Gastrocnemius medialis (tissue), 4 donors: ENCODE data around the gene SMOC1. TPM values are rescaled to one million over a fixed set of nuclear protein-coding genes. Genes with fewer than 3 reads are reported as not detected.

Source experiments
- ATAC-seq, 2 donors: fragments of 150-250 bp; one replicate each; pipeline ENCODE4 v1.9.1; 2016
- DNase-seq, 2 donors: peaks; one replicate each; pipeline ENCODE4 v3.0.0-alpha.2; 2019
- H3K27ac ChIP-seq, 4 donors: fragments of 200-600 bp; sonication (generic); 1 replicate in 1 of 4; 2 replicates in 3 of 4; pipeline ENCODE4 v1.5.1; 2016 to 2018; ENCODE audit warnings: mild to moderate bottlenecking in 2 of 4, moderate library complexity in 1 of 4
- H3K27me3 ChIP-seq, 3 donors: fragments of 200-600 bp; sonication (generic) in 2 of 3; 1 replicate in 1 of 3; 2 replicates in 2 of 3; pipeline versions ENCODE4 v1.5.1 to v1.6.0; 2016 to 2019; ENCODE audit warnings: mild to moderate bottlenecking in 1 of 3, moderate library complexity in 1 of 3
- H3K36me3 ChIP-seq, 2 donors: fragments of 200-600 bp; sonication (generic) in 1 of 2; one replicate each; pipeline ENCODE4 v1.5.1; 2017 to 2018
- H3K4me1 ChIP-seq, 2 donors: fragments of 200-600 bp; sonication (generic) in 1 of 2; one replicate each; pipeline ENCODE4 v1.5.1; 2016 to 2017; ENCODE audit warnings: mild to moderate bottlenecking in 2 of 2
- H3K4me3 ChIP-seq, 4 donors: fragments of 200-600 bp; sonication (generic) in 3 of 4; 1 replicate in 1 of 4; 2 replicates in 3 of 4; pipeline ENCODE4 v1.5.1; 2016 to 2019; ENCODE audit warnings: mild to moderate bottlenecking in 2 of 4
- H3K9me3 ChIP-seq, 3 donors: fragments of 200-600 bp; sonication (generic) in 2 of 3; 1 replicate in 1 of 3; 2 replicates in 2 of 3; pipeline ENCODE4 v1.5.1; 2016 to 2019
- CTCF ChIP-seq, 5 experiments: fragments of 450-650 bp in 3 of 5; fragments of 200-600 bp in 2 of 5; sonication (generic) in 2 of 5; IDR thresholded peaks in 4 of 5; conservative IDR thresholded peaks in 1 of 5; 1 replicate in 4 of 5; 2 replicates in 1 of 5; pipeline ENCODE4 v1.5.1; 2016 to 2019; ENCODE audit warnings: antibody characterized with exemption in 5 of 5, mild to moderate bottlenecking in 3 of 5, moderate library complexity in 3 of 5
- POLR2A ChIP-seq, 2 donors: fragments of 450-650 bp; IDR thresholded peaks; one replicate each; pipeline ENCODE4 v1.6.1; 2017; ENCODE audit warnings: antibody characterized with exemption in 2 of 2, mild to moderate bottlenecking in 2 of 2, moderate library complexity in 2 of 2
- in situ Hi-C, 4 donors: fragments of 200-750 bp; cut with MboI; loops; one replicate each; pipeline versions ENCODE4 v1.15.0 to v1.8.0; 2017; ENCODE audit warnings: low sequenced_read_pairs in 4 of 4
- intact Hi-C: fragments of 100-400 bp; cut with DNase I; formaldehyde crosslinking; loops from one replicate; pipeline ENCODE4 v1.15.1; 2023; ENCODE audit warnings: low total_unique reads
- total RNA-seq, 4 donors: library from RNA; depleted of rRNA; stranded (reverse); fragments of >200 nt; gene quantifications; one replicate each; pipeline versions ENCODE4 v1.1.0 to v1.2.3, GENCODE V29; 2016

Gene SMOC1
- total RNA-seq, 4 donors from 2014 or later = 2.7 to 10.2 (median 7.8) TPM

- ATAC-seq (no peak), DNase-seq (no peak)
- Histone ChIP-seq H3K9me3 (no peaks in the 10 kb centered on the region), H3K4me3 (no peak overlapping the region), H3K27me3 (no peaks in the 10 kb centered on the region), H3K36me3 (no peaks in the 10 kb centered on the region), H3K4me1 (no peaks in the 10 kb centered on the region), H3K27ac (no peak overlapping the region)
- TF ChIP-seq POLR2A (IDR thresholded peaks at IDR 0.05) (no peak), CTCF (IDR thresholded peaks at IDR 0.05 in 4 of 5, conservative IDR thresholded peaks at IDR 0.05 in 1 of 5) (no peak)
- in situ Hi-C loops (no loop called here), intact Hi-C loops (no loop called here)
These were observed 129.4 kb downstream of the SMOC1 start for GRCh38 chr14:70008284-70009262.

GRCh38 chr14:70009961-70010360 lies 130.7 kb downstream of the SMOC1 start:
- no peaks in the 10 kb centered on the region for H3K36me3 ChIP-seq
- intact Hi-C loops = loop anchor here (5.0 kb wide), 1 partner anchor 193 kb away; no protein-coding TSS in a partner anchor
- H3K27ac ChIP-seq = no peak overlapping the region
- H3K27me3 ChIP-seq = no peaks in the 10 kb centered on the region
- TF ChIP-seq POLR2A (IDR thresholded peaks at IDR 0.05) = no peak
- no peak for TF ChIP-seq CTCF (IDR thresholded peaks at IDR 0.05 in 4 of 5, conservative IDR thresholded peaks at IDR 0.05 in 1 of 5)
- H3K9me3 ChIP-seq = no peaks in the 10 kb centered on the region
- in situ Hi-C loops = no loop called here
- ATAC-seq = no peak
- H3K4me1 ChIP-seq = no peaks in the 10 kb centered on the region
- H3K4me3 ChIP-seq = no peak overlapping the region
- no peak for DNase-seq

- Histone ChIP-seq H3K27me3 (no peaks in the 10 kb centered on the region), H3K9me3 (no peaks in the 10 kb centered on the region), H3K27ac (no peak overlapping the region), H3K4me1 (no peaks in the 10 kb centered on the region), H3K4me3 (no peak overlapping the region), H3K36me3 (no peaks in the 10 kb centered on the region)
- intact Hi-C loops = loop anchor here (5.0 kb wide), 1 partner anchor 194 kb away; no protein-coding TSS in a partner anchor
- ATAC-seq (no peak), DNase-seq (no peak)
- no peak for TF ChIP-seq POLR2A (IDR thresholded peaks at IDR 0.05)
- TF ChIP-seq CTCF (IDR thresholded peaks at IDR 0.05 in 4 of 5, conservative IDR thresholded peaks at IDR 0.05 in 1 of 5) = no peak
- in situ Hi-C loops = no loop called here
These were observed 131.9 kb downstream of the SMOC1 start for GRCh38 chr14:70011098-70011497.

DNA sequence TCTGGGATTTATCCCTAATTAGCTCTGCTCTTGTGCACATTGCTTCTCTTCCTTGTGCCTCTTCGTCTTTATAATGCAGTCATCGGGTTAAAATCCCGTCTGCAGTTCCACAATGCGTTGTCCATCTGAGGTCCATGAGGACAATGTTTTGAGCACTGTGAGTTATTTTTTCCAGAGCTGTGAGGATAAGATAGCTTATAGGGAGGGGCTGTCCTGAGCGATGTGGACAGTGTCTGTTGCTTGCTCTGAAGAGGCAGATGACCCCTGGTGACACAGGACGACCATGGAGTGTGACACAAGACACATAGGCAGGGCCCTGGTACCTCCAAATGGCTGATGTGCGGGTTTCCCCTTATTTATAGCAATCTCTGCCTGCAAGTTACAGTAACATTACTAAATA lies 132.5 kb downstream of the SMOC1 start:
- TF ChIP-seq CTCF (IDR thresholded peaks at IDR 0.05 in 4 of 5, conservative IDR thresholded peaks at IDR 0.05 in 1 of 5) (no peak), POLR2A (IDR thresholded peaks at IDR 0.05) (no peak)
- DNase-seq (no peak), ATAC-seq (no peak)
- H3K4me3 ChIP-seq = no peak overlapping the region
- H3K36me3 ChIP-seq = no peaks in the 10 kb centered on the region
- H3K9me3 ChIP-seq = no peaks in the 10 kb centered on the region
- no peaks in the 10 kb centered on the region for H3K27me3 ChIP-seq
- H3K27ac ChIP-seq = no peak overlapping the region
- in situ Hi-C loops (no loop called here), intact Hi-C loops (loop anchor here (5.0 kb wide), 1 partner anchor 194 kb away; no protein-coding TSS in a partner anchor)
- H3K4me1 ChIP-seq = no peaks in the 10 kb centered on the region
